ENCODE results near the gene PACS2.

- no peak for TF ChIP-seq EZH2 (IDR thresholded peaks at IDR 0.05; ENCODE audit: insufficient read depth, poor library complexity, severe bottlenecking)
- no peak for TF ChIP-seq EZH2phosphoT487 (IDR thresholded peaks at IDR 0.05; ENCODE audit: insufficient read depth, low read depth)
These were observed 44.4 kb downstream of the PACS2 start for GRCh38 chr14:105358943-105359342.

Data from GM23248 (cell line).